ENCODE measurements around the gene SMURF2.

The SMURF2 gene

DNA sequence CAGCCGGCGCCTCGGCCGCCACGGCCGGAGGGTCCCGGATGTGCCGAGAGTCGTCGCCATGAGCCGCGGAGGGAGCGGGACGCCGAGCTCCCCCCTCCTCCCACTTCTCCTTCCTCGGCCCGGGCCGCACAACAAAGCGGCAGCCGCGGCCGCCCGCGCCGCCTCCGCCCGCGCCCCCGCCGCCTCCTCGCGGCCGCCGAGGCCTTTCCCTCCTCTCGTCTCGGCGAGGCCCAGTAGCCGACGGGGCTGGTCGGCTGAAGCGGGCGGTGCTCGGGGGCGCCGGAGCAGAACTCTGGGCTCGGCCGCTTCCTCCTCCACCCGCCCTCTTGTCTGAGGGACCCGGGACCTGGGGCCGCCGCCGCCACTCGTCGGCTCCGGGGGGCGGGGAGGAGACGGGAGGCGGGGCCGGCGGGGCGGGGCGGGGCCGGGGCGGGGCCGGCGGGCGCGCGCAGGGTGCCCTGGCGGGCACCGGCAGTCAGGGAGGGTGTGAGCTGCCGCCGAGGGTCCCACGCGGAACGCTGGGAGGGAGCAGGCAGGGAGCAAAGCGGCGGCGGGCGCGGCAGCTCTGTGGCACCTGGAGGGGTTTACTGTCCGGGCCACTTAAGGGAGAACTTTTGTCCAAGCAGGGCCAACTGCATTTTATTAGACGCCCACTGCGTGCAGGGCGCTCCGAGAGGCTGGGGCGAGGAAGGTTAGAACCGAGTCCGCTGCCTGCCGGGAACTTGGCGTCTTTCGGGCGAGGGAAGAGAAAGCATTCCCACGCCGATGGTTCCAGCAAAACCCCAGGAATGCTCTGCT is at the start of gene SMURF2:
Gene SMURF2, minus strand, starts transcription at position 332 of the 798 bp plus-strand sequence. CDS start 427 bp downstream, outside the sequence.
- peak within 1 kb of the TSS; percentile 87 for H3K9ac ChIP-seq (ENCODE audit: low read length)
- peaks cover 33% of the 10 kb centered on the region for H3K4me1 ChIP-seq (ENCODE audit: control insufficient read depth, insufficient read depth, low read length)
- peak within 1 kb of the TSS; percentile 92 for H3K4me3 ChIP-seq (ENCODE audit: low read length)
- peak; percentile 90 for DNase-seq (ENCODE audit: low read depth)
- no peaks in the 10 kb centered on the region for H3K36me3 ChIP-seq (ENCODE audit: control insufficient read depth, insufficient read depth, low read length, severe bottlenecking)
- no peaks in the 10 kb centered on the region for H3K9me3 ChIP-seq (ENCODE audit: control insufficient read depth, low read length)
- no peaks in the 10 kb centered on the region for H3K27me3 ChIP-seq (replicated peaks; ENCODE audit: control insufficient read depth, insufficient read depth, low read length)

DNA sequence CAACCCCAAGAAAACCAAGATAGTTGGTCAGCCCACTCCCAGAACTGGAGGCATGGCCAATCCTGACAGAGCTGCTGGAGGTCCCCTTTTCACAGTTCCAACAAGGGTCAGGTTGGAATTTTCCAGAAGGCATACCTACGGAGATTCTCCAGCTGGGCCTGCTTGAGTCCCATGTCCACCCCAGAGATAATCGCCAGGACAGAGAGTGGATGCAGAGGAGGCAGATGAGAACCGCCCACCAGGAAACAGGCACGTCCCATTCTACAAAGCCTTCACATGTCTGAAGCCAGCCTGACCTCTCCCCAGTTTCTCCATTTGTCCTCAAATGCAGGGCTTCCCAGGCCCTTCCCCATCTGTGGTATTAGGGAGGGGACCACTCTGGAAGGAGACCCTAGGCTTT is 47.4 kb upstream of the SMURF2 start:
- no peaks in the 10 kb centered on the region for H3K27me3 ChIP-seq (replicated peaks; ENCODE audit: control insufficient read depth, insufficient read depth, low read length)
- DNase-seq (ENCODE audit: low read depth) = no peak
- no peaks in the 10 kb centered on the region for H3K9me3 ChIP-seq (ENCODE audit: control insufficient read depth, low read length)
- no peaks in the 10 kb centered on the region for H3K36me3 ChIP-seq (ENCODE audit: control insufficient read depth, insufficient read depth, low read length, severe bottlenecking)
- no peak overlapping the region for H3K4me3 ChIP-seq (ENCODE audit: low read length)
- H3K4me1 ChIP-seq (ENCODE audit: control insufficient read depth, insufficient read depth, low read length) = peaks cover 21% of the 10 kb centered on the region
- H3K9ac ChIP-seq (ENCODE audit: low read length) = no peak overlapping the region

DNA sequence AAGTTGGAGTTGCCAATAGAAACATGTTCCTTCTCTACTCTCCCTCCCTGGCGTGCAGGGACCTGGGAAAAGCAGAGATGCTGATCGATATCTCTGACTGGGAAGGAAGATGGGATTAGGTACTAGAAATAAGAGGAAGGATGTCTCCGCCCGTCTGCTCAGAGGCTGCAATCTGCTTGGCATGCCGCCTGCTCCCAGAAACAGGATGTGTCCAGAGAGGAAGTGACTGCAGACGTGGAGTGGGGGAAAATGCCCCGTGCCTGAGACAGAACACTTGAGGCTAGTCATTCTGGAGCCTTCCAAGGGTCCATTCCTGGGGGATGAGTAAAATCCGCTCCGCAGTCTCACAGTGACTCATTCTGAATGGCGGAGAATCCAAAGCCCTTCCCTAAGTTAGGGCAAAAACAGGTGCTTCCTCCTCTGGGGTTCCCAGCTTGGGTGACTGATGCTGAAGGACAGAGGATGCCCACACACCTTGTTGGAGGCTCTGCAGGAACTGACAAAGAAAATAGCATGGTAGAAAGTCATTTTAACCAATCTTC is 45.0 kb upstream of the SMURF2 start:
- Histone ChIP-seq H3K9me3 (ENCODE audit: control insufficient read depth, low read length) (no peaks in the 10 kb centered on the region), H3K9ac (ENCODE audit: low read length) (peak overlapping the region; percentile 34), H3K36me3 (ENCODE audit: control insufficient read depth, insufficient read depth, low read length, severe bottlenecking) (no peaks in the 10 kb centered on the region), H3K27me3 (replicated peaks; ENCODE audit: control insufficient read depth, insufficient read depth, low read length) (no peaks in the 10 kb centered on the region), H3K4me1 (ENCODE audit: control insufficient read depth, insufficient read depth, low read length) (peaks cover 11% of the 10 kb centered on the region), H3K4me3 (ENCODE audit: low read length) (peak overlapping the region; percentile 10)
- DNase-seq (ENCODE audit: low read depth) = peak; percentile 90

DNA sequence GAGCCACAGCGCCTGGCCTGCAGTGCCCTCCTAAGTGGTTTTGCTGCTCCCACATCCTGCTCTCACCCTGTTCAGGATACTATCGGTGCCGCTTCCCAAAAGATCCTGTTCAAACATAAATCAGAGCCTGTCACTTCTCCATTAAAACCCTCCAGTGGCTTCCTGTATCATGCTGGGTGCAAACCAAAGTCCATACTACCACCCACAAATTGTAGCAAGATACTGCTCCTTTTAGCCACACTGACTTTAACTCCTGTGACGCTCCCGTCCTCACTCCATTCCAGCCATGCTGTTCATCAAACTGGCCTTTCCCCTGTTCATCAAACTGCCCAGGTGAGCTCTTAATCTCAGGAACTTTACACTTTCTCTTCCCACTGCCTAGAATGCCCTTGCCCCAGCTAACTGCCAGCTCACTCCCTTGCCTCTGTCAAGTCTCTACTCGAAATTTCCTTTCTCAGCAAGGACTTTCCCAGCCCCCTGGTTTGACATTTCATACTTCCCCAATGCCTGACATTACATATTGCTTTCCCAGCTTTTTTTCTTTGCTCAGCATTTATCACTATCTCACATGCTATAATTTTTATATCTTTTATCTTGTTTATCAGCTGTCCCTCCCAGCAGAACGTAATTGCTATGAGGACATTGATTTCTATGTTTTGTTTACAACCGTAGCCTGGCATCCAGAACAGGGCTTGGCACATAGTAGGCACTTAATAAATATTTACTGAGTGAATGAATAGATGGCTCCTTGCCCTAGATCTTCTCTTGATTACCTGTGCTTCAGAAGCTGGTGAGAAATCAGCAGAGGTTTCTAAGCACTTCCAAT is 44.3 kb upstream of the SMURF2 start:
- Histone ChIP-seq H3K4me3 (ENCODE audit: low read length) (peak overlapping the region; percentile 10), H3K9me3 (ENCODE audit: control insufficient read depth, low read length) (no peaks in the 10 kb centered on the region), H3K36me3 (ENCODE audit: control insufficient read depth, insufficient read depth, low read length, severe bottlenecking) (no peaks in the 10 kb centered on the region), H3K27me3 (replicated peaks; ENCODE audit: control insufficient read depth, insufficient read depth, low read length) (no peaks in the 10 kb centered on the region), H3K4me1 (ENCODE audit: control insufficient read depth, insufficient read depth, low read length) (peaks cover 11% of the 10 kb centered on the region), H3K9ac (ENCODE audit: low read length) (peak overlapping the region; percentile 34)
- DNase-seq (ENCODE audit: low read depth) = no peak

DNA sequence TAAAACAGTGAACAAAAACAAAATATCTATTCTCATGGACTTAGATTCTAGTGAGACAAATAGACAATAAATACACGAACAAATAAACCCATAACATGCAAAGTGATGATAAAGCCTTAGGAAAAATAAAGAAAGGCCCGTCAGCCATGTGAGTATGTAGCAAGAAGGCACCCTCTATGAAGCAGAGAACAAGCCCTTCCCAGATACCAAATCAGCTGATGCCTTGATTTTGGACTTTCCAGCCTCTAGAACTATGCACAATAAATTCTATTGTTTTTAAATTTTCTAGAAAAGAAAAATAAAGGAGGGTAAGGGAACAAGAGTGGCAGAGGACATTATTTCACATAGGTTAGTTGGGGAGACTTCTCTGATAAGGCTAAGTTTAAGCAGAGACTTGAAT is 40.7 kb upstream of the SMURF2 start:
- Histone ChIP-seq H3K4me3 (ENCODE audit: low read length) (no peak overlapping the region), H3K27me3 (replicated peaks; ENCODE audit: control insufficient read depth, insufficient read depth, low read length) (no peaks in the 10 kb centered on the region), H3K36me3 (ENCODE audit: control insufficient read depth, insufficient read depth, low read length, severe bottlenecking) (no peaks in the 10 kb centered on the region), H3K9ac (ENCODE audit: low read length) (no peak overlapping the region), H3K9me3 (ENCODE audit: control insufficient read depth, low read length) (no peaks in the 10 kb centered on the region), H3K4me1 (ENCODE audit: control insufficient read depth, insufficient read depth, low read length) (peaks cover 22% of the 10 kb centered on the region)
- no peak for DNase-seq (ENCODE audit: low read depth)

DNA sequence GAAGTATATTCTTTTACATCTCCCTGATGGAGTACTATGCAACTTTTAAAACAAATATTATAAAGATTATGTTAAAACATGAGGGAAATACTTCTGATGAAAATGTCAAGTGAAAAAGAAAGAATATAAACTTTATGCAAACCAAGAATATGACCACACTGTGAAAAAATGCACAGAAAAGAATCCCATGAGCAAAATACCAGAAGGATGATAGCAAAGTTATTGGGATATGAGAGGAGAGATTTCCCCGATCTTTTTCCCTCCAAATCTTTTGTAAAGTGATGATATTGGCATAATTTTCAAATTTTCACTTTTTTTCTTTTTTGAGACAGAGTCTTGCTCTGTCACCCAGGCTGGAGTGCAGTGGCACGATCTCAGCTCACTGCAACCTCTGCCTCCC is 36.6 kb upstream of the SMURF2 start:
- DNase-seq (ENCODE audit: low read depth) = peak; percentile 59
- Histone ChIP-seq H3K27me3 (replicated peaks; ENCODE audit: control insufficient read depth, insufficient read depth, low read length) (no peaks in the 10 kb centered on the region), H3K9me3 (ENCODE audit: control insufficient read depth, low read length) (no peaks in the 10 kb centered on the region), H3K36me3 (ENCODE audit: control insufficient read depth, insufficient read depth, low read length, severe bottlenecking) (no peaks in the 10 kb centered on the region), H3K9ac (ENCODE audit: low read length) (no peak overlapping the region), H3K4me1 (ENCODE audit: control insufficient read depth, insufficient read depth, low read length) (peaks cover 20% of the 10 kb centered on the region), H3K4me3 (ENCODE audit: low read length) (no peak overlapping the region)

DNA sequence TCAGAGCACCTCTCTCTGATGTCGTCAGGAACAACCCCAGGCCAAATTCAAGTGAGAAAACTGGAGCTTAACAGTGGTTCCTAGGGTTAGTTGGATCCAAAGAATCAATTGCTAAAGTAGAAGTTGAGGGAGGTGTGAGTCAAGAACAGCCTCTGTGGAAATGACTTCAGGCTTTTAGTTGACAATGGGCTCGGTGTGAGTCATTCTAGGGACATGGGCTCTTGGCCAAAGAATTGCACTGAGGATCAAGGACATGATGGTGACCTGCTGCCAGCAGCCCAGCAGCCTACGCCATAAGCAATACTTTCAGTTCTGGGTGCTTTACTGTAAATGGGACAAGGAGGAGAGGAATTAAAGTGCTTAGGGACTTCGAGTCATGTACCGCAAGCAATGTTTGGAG is 32.1 kb upstream of the SMURF2 start:
- H3K4me1 ChIP-seq (ENCODE audit: control insufficient read depth, insufficient read depth, low read length) = peaks cover 14% of the 10 kb centered on the region
- no peaks in the 10 kb centered on the region for H3K36me3 ChIP-seq (ENCODE audit: control insufficient read depth, insufficient read depth, low read length, severe bottlenecking)
- H3K4me3 ChIP-seq (ENCODE audit: low read length) = no peak overlapping the region
- peak; percentile 43 for DNase-seq (ENCODE audit: low read depth)
- no peak overlapping the region for H3K9ac ChIP-seq (ENCODE audit: low read length)
- no peaks in the 10 kb centered on the region for H3K27me3 ChIP-seq (replicated peaks; ENCODE audit: control insufficient read depth, insufficient read depth, low read length)
- no peaks in the 10 kb centered on the region for H3K9me3 ChIP-seq (ENCODE audit: control insufficient read depth, low read length)

DNA sequence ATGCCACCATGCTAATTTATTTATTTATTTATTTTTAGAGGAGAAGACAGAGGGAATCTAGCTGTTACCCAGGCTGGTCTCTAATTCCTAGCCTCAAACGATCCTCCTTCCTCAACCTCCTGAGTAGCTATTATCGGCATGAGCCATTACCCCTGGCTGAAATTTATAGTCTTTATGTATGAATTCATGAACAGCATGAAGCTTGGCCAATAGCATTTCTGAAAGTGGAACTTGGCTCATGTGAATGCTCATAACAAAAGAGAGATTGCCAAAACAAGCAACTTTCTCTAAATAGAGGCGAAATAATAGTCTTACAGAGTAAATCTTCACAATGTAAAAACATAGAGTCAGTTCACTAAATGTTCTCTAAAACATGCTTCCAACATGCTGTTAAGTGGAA is 30.1 kb upstream of the SMURF2 start:
- Histone ChIP-seq H3K36me3 (ENCODE audit: control insufficient read depth, insufficient read depth, low read length, severe bottlenecking) (no peaks in the 10 kb centered on the region), H3K4me3 (ENCODE audit: low read length) (no peak overlapping the region)

DNA sequence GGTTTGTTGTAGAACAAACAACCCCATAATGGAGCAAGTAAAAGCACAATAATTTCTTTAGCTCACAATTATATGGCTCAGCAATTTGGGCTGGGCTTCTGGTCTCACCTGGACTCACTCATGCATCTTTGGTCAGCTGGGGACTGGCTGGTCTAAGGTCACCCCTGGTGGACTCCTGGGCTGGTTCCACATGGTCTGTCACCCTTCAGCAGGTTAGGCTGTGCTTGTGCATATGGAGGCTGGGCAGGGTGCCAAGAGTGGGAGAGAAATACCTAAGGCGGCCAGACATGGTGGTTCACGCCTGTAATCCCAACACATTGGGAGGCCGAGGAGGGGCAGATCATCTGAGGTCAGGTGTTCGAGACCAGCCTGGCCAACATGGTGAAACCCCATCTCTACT is 27.0 kb upstream of the SMURF2 start:
- no peak overlapping the region for H3K9ac ChIP-seq (ENCODE audit: low read length)
- H3K9me3 ChIP-seq (ENCODE audit: control insufficient read depth, low read length) = no peaks in the 10 kb centered on the region
- H3K36me3 ChIP-seq (ENCODE audit: control insufficient read depth, insufficient read depth, low read length, severe bottlenecking) = no peaks in the 10 kb centered on the region
- H3K4me3 ChIP-seq (ENCODE audit: low read length) = no peak overlapping the region
- no peaks in the 10 kb centered on the region for H3K27me3 ChIP-seq (replicated peaks; ENCODE audit: control insufficient read depth, insufficient read depth, low read length)
- peaks cover 14% of the 10 kb centered on the region for H3K4me1 ChIP-seq (ENCODE audit: control insufficient read depth, insufficient read depth, low read length)
- DNase-seq (ENCODE audit: low read depth) = no peak

More for the DNA sequence above, 30.1 kb upstream of the SMURF2 start:
- H3K9ac ChIP-seq (ENCODE audit: low read length) = no peak overlapping the region
- peaks cover 18% of the 10 kb centered on the region for H3K4me1 ChIP-seq (ENCODE audit: control insufficient read depth, insufficient read depth, low read length)
- no peaks in the 10 kb centered on the region for H3K9me3 ChIP-seq (ENCODE audit: control insufficient read depth, low read length)
- no peaks in the 10 kb centered on the region for H3K27me3 ChIP-seq (replicated peaks; ENCODE audit: control insufficient read depth, insufficient read depth, low read length)
- DNase-seq (ENCODE audit: low read depth) = no peak

DNA sequence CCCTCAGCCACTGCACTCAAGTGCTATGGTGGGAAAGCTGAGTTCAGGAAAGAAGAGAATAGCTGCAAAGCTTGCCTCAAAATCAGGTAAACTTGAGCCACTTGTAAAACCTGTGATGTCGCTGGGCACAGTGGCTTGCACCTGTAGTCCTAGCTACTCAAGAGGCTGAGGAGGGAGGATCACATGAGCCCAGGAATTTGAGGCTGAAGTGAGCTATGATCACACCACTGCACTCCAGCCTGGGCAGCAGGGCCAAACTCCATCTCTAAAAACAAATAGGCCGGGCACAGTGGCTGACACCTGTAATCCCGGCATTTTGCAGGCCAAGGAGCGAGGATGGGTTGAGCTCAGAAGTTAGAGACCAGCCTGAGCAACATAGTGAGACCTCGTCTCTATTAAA is 26.4 kb upstream of the SMURF2 start:
- H3K36me3 ChIP-seq (ENCODE audit: control insufficient read depth, insufficient read depth, low read length, severe bottlenecking) = no peaks in the 10 kb centered on the region
- no peak overlapping the region for H3K4me3 ChIP-seq (ENCODE audit: low read length)
- no peak for DNase-seq (ENCODE audit: low read depth)
- H3K9me3 ChIP-seq (ENCODE audit: control insufficient read depth, low read length) = no peaks in the 10 kb centered on the region
- peaks cover 10% of the 10 kb centered on the region for H3K4me1 ChIP-seq (ENCODE audit: control insufficient read depth, insufficient read depth, low read length)
- no peak overlapping the region for H3K9ac ChIP-seq (ENCODE audit: low read length)
- no peaks in the 10 kb centered on the region for H3K27me3 ChIP-seq (replicated peaks; ENCODE audit: control insufficient read depth, insufficient read depth, low read length)

DNA sequence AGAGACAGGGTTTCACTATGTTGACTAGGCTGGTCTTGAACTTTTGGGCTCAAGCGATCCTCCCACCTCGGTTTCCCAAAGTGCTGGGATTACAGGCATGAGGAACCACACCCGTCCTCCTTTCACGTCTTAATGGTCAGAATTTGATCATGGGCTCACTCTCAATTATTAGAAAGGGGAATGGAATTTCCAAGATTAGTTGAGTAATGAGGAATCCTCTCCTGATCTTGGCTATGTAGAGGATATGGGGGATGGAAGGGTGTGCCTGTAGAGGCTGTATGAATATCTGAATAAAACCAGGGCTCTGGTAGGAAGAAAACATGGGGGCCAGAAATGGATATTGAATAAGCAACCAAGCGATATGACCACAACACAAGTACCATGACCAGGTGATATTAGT is 25.9 kb upstream of the SMURF2 start:
- no peak for DNase-seq (ENCODE audit: low read depth)
- Histone ChIP-seq H3K4me1 (ENCODE audit: control insufficient read depth, insufficient read depth, low read length) (peaks cover 10% of the 10 kb centered on the region), H3K4me3 (ENCODE audit: low read length) (no peak overlapping the region)

More for the DNA sequence above, 25.9 kb upstream of the SMURF2 start:
- Histone ChIP-seq H3K9me3 (ENCODE audit: control insufficient read depth, low read length) (no peaks in the 10 kb centered on the region), H3K27me3 (replicated peaks; ENCODE audit: control insufficient read depth, insufficient read depth, low read length) (no peaks in the 10 kb centered on the region), H3K9ac (ENCODE audit: low read length) (no peak overlapping the region), H3K36me3 (ENCODE audit: control insufficient read depth, insufficient read depth, low read length, severe bottlenecking) (no peaks in the 10 kb centered on the region)
